OCI-LY3 (cell line): ENCODE data around the gene MID2.

ENCODE experiments used
- H2AFZ ChIP-seq: fragments of 200-600, 300-600 bp; shearing (Covaris generic); 2 replicates; pipeline ENCODE4 v1.6.0; 2014; ENCODE audit warnings: antibody characterized with exemption, low read depth, low read length
- H3K27ac ChIP-seq: fragments of 200-600, 300-600 bp; sonication (generic); 2 replicates; pipeline ENCODE4 v1.5.1; 2014; ENCODE audit warnings: mild to moderate bottlenecking, low read length, moderate library complexity, mixed read lengths
- H3K27me3 ChIP-seq: fragments of 200-600, 300-600 bp; sonication (generic); 2 replicates; pipeline ENCODE4 v1.6.1; 2014; ENCODE audit warnings: low read depth, low read length, mixed read lengths
- H3K36me3 ChIP-seq: fragments of 200-600, 300-600 bp; sonication (generic); replicated peaks from 2 replicates; pipeline ENCODE3; 2014; ENCODE audit warnings: low read depth, low read length, mixed read lengths
- H3K4me1 ChIP-seq: fragments of 300-600, 200-600 bp; sonication (generic); 2 replicates; pipeline ENCODE4 v1.6.1; 2014; ENCODE audit warnings: low read length, mixed read lengths
- H3K4me2 ChIP-seq: fragments of 200-600, 300-600 bp; sonication (generic); 2 replicates; pipeline ENCODE4 v1.6.1; 2014; ENCODE audit warnings: low read length, mixed read lengths
- H3K4me3 ChIP-seq: fragments of 300-600, 200-600 bp; sonication (generic); 2 replicates; pipeline ENCODE4 v1.5.1; 2014; ENCODE audit warnings: antibody characterized with exemption, mild to moderate bottlenecking, low read length, moderate library complexity
- H3K79me2 ChIP-seq: fragments of 300-600, 200-600 bp; shearing (Covaris generic); 2 replicates; pipeline ENCODE4 v1.6.1; 2014; ENCODE audit warnings: mild to moderate bottlenecking, low read length, mixed read lengths
- H3K9ac ChIP-seq: fragments of 300-600, 200-600 bp; shearing (Covaris generic); 2 replicates; pipeline ENCODE4 v1.6.0; 2014; ENCODE audit warnings: mild to moderate bottlenecking, low read length, moderate library complexity
- H3K9me3 ChIP-seq: fragments of 200-600, 300-600 bp; shearing (Covaris generic); 2 replicates; pipeline ENCODE4 v1.6.1; 2014; ENCODE audit warnings: low read length, mixed read lengths; ENCODE audit not compliant: insufficient read depth
- H4K20me1 ChIP-seq: fragments of 200-600, 300-600 bp; sonication (generic); 2 replicates; pipeline ENCODE4 v1.6.1; 2016; ENCODE audit warnings: low read length, mixed read lengths; ENCODE audit not compliant: insufficient read depth
- EZH2phosphoT487 ChIP-seq: fragments of 200-600 bp; shearing (Covaris generic); IDR thresholded peaks from 2 replicates; pipeline ENCODE4 v1.6.1; 2018; ENCODE audit warnings: antibody characterized with exemption, mixed run types, low read depth
- TF ChIP-seq, protein P1 (sequence below): fragments of 200-600, 300-600 bp; sonication (generic); IDR thresholded peaks from 2 replicates; pipeline ENCODE4 v1.5.1; 2014; ENCODE audit warnings: antibody characterized with exemption, low read length, low read depth

The MID2 gene

DNA sequence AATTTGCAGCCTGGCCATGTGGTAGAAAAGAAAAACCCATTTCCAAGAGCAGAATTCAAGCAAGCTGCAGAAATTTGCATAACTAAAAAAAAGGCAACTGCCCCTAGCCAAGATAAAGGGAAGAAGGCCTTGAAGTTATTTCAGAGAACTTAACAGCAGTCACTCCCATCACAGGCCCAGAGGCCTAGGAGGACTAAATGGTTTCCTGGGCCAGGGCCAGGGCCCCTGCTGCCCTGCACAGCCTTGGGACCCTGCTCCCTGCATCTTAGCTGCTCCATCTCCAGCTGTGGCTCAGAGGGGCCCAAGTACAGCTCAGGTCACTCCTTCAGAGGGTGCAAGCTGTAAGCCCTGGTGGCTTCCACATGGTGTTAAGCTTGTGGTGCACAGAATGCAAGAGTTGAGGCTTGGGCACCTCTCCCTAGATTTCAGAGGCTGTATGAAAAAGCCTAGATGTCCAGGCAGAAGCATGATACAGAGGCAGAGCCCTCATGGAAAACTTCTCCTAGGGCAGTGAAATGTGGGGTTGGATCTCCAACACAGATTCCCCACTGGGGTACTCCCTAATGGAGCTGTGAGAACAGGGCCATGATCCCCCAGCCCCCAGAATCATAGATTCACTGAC is 6.7 kb upstream of the MID2 start:
- Histone ChIP-seq H3K27me3 (no peaks in the 10 kb centered on the region), H3K9me3 (no peaks in the 10 kb centered on the region), H4K20me1 (no peaks in the 10 kb centered on the region), H3K27ac (no peak overlapping the region), H3K4me3 (no peak overlapping the region), H3K36me3 (no peaks in the 10 kb centered on the region), H3K79me2 (no peaks in the 10 kb centered on the region), H3K4me1 (no peaks in the 10 kb centered on the region), H3K4me2 (no peak overlapping the region), H2AFZ (no peak overlapping the region), H3K9ac (no peak overlapping the region)
- TF ChIP-seq EZH2phosphoT487: no peak
- TF ChIP-seq, protein P1, sequence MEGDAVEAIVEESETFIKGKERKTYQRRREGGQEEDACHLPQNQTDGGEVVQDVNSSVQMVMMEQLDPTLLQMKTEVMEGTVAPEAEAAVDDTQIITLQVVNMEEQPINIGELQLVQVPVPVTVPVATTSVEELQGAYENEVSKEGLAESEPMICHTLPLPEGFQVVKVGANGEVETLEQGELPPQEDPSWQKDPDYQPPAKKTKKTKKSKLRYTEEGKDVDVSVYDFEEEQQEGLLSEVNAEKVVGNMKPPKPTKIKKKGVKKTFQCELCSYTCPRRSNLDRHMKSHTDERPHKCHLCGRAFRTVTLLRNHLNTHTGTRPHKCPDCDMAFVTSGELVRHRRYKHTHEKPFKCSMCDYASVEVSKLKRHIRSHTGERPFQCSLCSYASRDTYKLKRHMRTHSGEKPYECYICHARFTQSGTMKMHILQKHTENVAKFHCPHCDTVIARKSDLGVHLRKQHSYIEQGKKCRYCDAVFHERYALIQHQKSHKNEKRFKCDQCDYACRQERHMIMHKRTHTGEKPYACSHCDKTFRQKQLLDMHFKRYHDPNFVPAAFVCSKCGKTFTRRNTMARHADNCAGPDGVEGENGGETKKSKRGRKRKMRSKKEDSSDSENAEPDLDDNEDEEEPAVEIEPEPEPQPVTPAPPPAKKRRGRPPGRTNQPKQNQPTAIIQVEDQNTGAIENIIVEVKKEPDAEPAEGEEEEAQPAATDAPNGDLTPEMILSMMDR: no peak

DNA sequence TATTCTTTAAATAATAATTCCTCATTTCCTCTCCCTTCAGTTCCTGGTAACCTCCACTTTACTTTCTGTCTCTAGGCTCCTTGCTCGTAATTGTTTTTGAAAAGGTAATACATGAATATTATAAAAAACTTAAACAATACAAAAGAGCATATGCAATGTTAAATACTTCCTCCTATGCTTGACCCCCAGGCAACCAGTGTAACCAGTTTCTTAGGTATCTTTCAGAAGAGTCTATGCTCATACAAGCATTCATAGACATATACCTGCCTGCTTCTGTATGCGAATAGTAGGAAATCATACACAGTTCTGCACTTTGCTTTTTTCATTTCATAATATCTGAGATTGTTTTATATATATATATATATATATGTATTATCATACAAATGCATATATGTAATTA is 2.6 kb upstream of the MID2 start:
- Histone ChIP-seq H3K27me3 (no peaks in the 10 kb centered on the region), H3K4me2 (no peak overlapping the region), H3K79me2 (no peaks in the 10 kb centered on the region), H3K36me3 (no peaks in the 10 kb centered on the region), H3K4me3 (no peak overlapping the region), H3K9ac (no peak overlapping the region), H2AFZ (no peak overlapping the region), H4K20me1 (no peaks in the 10 kb centered on the region), H3K9me3 (no peaks in the 10 kb centered on the region), H3K27ac (no peak overlapping the region), H3K4me1 (no peaks in the 10 kb centered on the region)
- TF ChIP-seq, protein P1: no peak
- no peak for TF ChIP-seq EZH2phosphoT487

DNA sequence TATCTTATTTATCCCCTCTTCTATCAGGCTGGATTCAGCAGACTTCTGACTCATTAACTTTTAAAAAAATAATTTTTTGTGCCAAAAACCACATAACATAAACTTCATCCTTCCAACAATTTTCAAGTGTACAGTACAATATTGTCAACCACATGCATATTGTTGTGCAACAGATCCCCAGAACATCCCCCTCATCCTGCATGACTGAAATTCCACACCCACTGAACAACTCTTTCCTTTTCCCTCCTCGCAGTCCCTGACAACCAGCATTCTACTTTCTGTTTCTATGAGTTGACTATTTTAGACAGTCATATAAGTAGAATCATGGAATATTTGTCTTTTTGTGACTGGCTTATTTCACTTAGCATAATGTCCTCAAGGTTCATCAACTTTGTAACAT is 2.2 kb upstream of the MID2 start:
- Histone ChIP-seq H3K9me3 (no peaks in the 10 kb centered on the region), H3K27ac (no peak overlapping the region), H3K4me1 (no peaks in the 10 kb centered on the region), H2AFZ (no peak overlapping the region), H3K9ac (no peak overlapping the region), H3K4me2 (no peak overlapping the region), H3K27me3 (no peaks in the 10 kb centered on the region), H3K79me2 (no peaks in the 10 kb centered on the region), H4K20me1 (no peaks in the 10 kb centered on the region), H3K4me3 (no peak overlapping the region), H3K36me3 (no peaks in the 10 kb centered on the region)
- TF ChIP-seq, protein P1: no peak
- TF ChIP-seq EZH2phosphoT487: no peak

DNA sequence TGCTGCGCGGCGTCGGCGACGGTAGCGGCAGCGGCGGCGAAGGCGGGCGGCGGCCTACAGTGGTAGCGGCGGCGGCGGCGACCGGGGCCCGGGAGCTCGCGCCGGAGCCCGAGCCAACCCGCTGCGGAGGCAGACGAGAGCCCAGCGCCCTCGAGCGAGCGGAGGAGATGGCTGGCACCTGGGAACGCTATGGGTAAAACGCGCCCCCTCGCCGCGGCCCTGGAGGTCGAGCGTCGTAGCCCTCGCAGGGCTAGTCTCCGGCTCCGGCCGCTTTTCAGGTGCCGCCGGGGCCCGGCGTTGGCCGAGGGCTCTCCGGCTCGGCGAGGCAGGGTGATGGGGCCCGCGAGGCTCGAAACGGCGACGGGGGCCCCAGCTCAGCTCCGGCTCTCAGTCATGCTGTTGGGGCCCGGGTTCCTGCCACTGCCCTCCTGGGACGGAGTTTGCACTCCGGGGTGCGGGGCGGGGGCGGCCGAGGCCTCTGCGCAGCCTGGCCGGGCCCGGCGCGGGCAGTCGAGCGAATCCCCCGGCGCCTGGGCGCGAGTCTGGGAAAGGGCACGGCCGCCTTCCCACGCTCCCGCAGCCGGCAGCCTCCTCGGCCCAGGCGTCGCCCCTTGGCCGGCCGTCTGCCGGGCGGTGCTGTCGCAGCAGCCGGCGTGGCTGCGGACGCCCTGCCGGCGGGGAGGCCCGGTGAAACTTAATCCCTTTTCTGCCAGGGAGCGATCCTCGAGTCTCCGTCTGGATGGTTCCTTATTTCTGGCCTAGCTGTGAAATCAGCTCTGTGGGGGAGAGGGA is 768 bp downstream of the MID2 start:
- H3K9me3 ChIP-seq: no peaks in the 10 kb centered on the region
- no peak overlapping the region for H2AFZ ChIP-seq
- H3K79me2 ChIP-seq: no peaks in the 10 kb centered on the region
- H3K36me3 ChIP-seq: no peaks in the 10 kb centered on the region
- TF ChIP-seq, protein P1: no peak
- no peak for TF ChIP-seq EZH2phosphoT487
- H3K4me3 ChIP-seq: no peak overlapping the region
- no peaks in the 10 kb centered on the region for H4K20me1 ChIP-seq
- H3K4me2 ChIP-seq: no peak overlapping the region
- no peak overlapping the region for H3K9ac ChIP-seq
- H3K4me1 ChIP-seq: no peaks in the 10 kb centered on the region
- H3K27me3 ChIP-seq: no peaks in the 10 kb centered on the region
- no peak overlapping the region for H3K27ac ChIP-seq
